GM21360 (cell line): ENCODE results near the gene ESX1.
"Not testable (repeated sequence)": the region's sequence is repeated elsewhere in the genome, so short reads cannot be mapped to it uniquely, and the experiment has no call there.

Experiments used
- ATAC-seq: cut with Tn5 transposase; IDR thresholded peaks from one replicate; pipeline ENCODE4 v1.9.1; 2021; ENCODE audit warnings: mild to moderate bottlenecking, moderate library complexity; ENCODE audit not compliant: unreplicated experiment

Gene ESX1

DNA sequence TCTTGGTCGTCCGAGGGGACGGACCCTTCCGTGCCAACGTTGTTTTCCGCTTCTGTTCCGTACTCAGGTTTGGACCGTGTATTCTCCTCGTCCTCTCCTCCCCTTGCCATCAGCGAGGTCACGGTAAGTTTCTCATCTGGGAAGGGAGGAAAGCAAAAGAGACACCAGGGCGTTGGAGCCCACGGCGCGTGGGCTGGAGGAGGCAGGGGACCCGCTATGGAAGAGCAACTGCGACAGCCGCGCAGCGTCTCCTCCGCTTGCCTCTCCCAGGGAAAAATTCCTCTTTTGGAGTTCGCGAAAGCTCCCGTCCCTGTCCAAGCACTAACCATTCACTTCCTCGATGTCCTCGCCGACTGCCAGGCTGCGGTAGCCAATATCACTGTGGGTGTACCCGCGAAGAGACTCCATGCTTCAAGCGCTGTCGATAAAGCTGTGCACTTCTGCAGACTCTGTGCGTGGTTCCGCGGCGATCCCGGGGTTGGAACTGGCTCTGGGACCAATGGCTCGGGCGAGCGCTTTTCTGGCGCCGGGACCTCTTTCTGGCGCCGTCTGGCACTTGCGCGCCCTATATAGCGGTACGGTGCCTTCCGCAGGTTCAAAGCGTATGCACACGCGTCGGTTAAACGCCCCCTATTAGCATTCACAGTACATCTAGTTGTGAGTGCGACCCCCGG, at the start of gene ESX1:
Gene ESX1, minus strand, starts transcription at position 492 of the 674 bp plus-strand sequence. Its CDS starts 84 bp downstream, at position 408.
- ATAC-seq, result no peak

DNA sequence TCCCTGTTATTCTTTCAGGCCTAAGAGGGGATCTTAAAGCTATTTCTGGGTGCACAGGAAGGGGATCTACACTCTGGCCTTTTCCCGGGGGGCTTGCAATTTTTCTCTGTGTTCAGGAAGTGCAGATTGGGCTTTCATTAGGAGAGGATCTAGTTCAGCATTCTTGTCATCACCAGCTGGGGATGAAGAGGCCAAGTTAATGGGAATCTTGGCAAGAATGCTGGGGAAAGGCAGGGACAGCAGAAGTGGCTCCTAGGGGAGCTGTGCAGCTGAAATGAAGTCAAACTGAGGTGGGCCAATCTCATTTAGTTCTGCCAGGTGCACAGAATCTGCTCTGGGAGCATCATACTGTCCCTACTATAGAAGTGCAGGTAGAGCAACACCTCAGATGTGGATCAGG, 40.9 kb upstream of the ESX1 start:
- no peak for ATAC-seq

- ATAC-seq, result no peak
Measured at GRCh38 chrX:104288961-104289360, 34.2 kb upstream of the ESX1 start.

DNA sequence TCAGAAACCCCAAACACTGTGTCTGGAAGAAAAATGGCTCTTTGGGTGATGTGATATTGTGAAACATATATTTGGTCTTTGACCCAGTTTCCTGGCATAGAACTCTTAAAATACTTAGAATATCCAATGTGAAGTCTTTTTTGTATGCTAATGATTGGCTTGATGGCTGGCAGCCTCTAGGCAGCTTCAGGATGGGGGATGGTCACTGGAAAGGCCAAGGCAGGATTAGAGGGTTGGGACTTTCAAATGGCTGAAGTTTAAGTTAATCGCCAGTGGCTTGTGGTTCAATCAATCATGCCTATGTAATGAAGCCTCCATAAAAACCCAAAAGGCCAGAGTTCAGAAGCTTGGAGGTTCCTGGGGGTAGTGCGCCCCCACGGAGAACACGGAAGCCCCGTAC, 33.5 kb upstream of the ESX1 start:
- ATAC-seq, result no peak

- ATAC-seq, result no peak
Measured at GRCh38 chrX:104285201-104285600, 30.5 kb upstream of the ESX1 start.

DNA sequence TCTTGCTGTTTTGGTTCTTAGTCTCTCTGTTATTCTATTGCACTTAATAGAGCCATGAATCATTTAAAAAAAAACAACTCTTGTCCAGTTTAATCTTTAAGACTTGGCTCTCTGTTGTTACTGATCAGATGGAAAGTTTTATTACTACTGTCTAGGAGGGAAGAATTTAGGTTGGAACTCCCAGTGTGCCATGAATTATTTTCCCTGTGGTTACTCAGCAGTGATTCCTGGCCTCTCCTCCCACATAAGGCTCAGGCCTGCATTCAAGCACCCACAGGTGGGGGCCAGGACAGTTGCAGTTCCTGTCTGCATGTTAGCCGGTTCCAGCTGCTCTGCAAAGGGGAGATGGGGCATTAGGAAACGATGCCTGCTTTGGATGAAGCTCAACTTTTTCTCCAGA, 29.8 kb upstream of the ESX1 start:
- ATAC-seq, result no peak

GRCh38 chrX:104282166-104282725, 27.5 kb upstream of the ESX1 start:
- no peak for ATAC-seq

- no peak for ATAC-seq
Measured at GRCh38 chrX:104281564-104281963, 26.8 kb upstream of the ESX1 start.

DNA sequence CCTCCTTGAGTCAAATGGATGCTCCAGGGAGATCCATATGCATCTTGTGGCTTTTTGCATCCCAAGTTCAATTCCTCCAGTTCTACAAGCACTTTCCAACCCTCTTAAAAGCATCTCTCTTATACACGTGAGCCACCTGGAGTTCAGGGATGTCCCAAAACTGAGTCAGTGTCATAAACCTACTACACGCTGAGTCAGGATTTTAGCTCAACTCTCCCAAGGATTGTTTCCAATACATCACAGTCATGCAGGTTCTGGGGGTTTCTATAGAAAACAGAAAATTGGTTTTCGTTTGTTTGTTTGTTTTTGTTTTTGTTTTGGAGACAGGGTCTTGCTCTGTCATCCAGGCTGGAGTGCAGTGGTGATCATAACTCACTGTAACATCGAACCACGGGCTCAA, 25.9 kb upstream of the ESX1 start:
- no peak for ATAC-seq

DNA sequence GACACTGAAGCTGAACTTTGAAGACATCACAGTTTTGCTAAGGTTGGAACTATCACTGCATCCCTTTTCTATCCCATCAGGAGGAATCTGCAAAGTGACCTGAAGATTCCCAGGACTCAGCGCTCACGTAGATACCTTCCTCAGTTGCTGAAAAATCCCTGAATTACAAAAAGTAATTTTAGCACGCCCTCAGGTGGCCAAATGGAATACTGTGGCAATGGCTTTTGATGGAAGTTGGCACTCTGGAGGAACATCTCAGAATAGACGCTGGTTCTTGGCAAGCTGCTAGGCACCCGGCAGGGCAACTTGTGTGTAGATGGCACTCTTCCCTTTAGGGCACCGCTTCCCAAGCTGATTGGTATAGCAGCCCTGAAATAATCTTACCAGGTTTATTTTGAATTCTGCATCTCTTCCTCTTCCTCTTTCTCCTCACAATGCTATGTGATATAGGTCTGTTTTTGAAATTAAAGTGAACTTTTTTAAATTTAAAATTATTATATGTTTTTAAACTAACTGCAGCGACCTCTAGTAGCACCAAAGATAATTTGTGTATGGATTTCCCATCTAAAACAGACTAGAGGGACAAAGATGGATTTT, 16.3 kb upstream of the ESX1 start:
- no peak for ATAC-seq

DNA sequence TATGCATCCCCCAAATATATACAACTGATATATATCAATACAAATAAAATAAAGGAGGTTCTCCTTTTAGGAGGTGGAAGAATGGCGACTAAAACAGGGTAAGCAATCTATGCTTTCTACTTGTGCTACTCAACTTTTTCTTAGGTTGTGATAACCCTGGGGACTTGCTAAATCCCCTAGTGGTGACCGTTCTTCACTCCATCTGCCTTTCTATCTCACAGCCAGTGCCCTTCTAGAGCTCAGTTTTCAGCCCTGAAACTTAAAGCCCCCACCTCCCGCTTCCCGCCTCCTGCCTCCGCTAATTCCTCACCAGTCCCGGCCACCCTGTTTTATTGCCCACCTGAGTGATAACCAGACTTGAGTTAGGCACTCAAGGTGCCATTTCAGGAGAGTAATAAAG, 15.5 kb upstream of the ESX1 start:
- ATAC-seq, result no peak

- ATAC-seq, result no peak
Measured at GRCh38 chrX:104255465-104255864, 732 bp upstream of the ESX1 start.

GRCh38 chrX:104253567-104254441, 929 bp downstream of the ESX1 start:
- no peak for ATAC-seq

DNA sequence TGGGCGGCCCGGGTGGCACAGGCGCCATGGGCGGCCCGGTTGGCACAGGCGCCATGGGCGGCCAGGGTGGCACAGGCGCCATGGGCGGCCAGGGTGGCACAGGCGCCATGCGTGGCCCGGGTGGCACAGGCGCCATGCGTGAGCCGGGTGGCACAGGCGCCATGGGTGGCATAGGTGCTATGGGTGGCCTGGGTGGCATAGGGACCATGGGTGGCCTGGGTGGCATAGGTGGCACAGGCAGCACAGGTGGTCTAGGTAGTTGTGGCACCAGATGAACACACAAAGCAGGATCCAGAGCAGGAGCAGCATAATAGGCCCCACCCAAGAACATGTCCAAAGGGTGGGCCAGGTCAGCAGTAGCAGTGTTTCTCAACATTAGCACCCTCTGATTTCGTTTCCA, 4.3 kb downstream of the ESX1 start:
- no peak for ATAC-seq

DNA sequence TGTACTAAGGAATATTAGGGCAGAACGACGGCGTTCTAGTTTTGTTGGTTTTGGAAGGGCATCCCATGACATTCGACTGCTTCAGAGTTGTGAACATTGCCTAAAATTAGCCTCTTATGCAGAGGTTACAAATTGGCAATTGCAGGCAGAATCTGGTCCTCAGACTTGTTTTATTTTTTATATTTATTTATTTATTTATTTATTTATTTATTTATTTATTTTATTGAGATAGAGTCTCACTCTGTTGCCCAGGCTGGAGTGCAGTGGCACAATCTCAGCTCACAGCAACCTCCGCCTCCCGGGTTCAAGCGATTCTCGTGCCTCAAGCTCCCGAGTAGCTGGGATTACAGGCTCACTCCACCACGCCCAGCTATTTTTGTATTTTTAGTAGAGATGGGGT, 24.7 kb downstream of the ESX1 start:
- ATAC-seq, result not testable (repeated sequence)

- ATAC-seq, result no peak
Measured at GRCh38 chrX:104211187-104211586, 43.5 kb downstream of the ESX1 start.

DNA sequence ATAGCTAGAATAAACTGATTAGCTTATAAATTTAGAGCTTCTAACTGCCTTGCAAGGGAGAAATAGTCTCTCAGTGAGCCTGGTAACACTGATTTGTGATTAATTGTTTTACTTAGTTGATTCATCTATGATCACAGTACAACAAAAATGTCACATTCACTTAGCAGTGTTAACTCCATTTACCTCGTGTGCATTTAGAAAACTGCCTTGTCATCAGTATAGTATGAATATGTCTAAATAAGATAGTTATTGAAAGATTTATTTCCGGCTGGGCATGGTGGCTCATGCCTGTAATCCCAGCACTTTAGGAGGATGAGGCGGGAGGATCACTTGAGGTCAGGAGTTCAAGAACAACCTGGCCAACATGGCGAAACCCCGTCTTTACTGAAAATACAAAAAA, 49.2 kb downstream of the ESX1 start:
- ATAC-seq, result no peak
